Keratinocyte (primary cell): ENCODE data around the gene CHRNB4.

Experiments
- EZH2 ChIP-seq: IDR thresholded peaks from one replicate; pipeline ENCODE4 v1.6.1; 2012; ENCODE audit warnings: inconsistent platforms, mild to moderate bottlenecking, low read length, moderate library complexity
- TF ChIP-seq, protein P1 (sequence below), 3 experiments: IDR thresholded peaks in 1 of 3; conservative IDR thresholded peaks in 1 of 3; optimal IDR thresholded peaks in 1 of 3; 2 replicates in 2 of 3; 3 replicates in 1 of 3; pipeline versions ENCODE3 to v1.5.1; 2011; ENCODE audit warnings: low read length in 3 of 3, mild to moderate bottlenecking in 3 of 3, moderate library complexity in 2 of 3, control low read depth in 1 of 3, inconsistent platforms in 1 of 3; ENCODE audit not compliant: insufficient read depth in 2 of 3; ENCODE audit errors: extremely low read depth in 1 of 3

DNA sequence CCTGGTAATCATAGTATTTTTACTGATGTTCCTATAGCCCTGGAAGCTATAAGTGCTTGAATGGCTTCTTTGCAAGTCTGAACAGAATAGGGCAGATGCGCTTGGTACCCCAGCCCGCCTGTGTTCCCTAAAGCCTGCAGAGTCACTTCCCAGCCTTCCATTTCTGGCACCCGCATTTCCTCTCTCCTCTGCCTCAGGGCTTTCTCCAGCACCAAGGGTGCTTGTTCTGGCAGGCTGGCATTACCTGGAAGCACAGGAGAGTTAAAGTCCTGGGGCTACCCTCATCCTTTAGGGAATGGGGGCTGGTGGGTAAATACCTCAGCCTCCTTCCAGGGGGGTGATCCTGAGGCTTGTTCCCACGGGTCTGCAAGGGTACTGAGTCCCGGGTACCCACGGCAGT is 12.8 kb downstream of the CHRNB4 start:
- TF ChIP-seq, protein P1, sequence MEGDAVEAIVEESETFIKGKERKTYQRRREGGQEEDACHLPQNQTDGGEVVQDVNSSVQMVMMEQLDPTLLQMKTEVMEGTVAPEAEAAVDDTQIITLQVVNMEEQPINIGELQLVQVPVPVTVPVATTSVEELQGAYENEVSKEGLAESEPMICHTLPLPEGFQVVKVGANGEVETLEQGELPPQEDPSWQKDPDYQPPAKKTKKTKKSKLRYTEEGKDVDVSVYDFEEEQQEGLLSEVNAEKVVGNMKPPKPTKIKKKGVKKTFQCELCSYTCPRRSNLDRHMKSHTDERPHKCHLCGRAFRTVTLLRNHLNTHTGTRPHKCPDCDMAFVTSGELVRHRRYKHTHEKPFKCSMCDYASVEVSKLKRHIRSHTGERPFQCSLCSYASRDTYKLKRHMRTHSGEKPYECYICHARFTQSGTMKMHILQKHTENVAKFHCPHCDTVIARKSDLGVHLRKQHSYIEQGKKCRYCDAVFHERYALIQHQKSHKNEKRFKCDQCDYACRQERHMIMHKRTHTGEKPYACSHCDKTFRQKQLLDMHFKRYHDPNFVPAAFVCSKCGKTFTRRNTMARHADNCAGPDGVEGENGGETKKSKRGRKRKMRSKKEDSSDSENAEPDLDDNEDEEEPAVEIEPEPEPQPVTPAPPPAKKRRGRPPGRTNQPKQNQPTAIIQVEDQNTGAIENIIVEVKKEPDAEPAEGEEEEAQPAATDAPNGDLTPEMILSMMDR (optimal IDR thresholded peaks at IDR 0.05 in 1 of 3, IDR thresholded peaks at IDR 0.05 in 1 of 3, conservative IDR thresholded peaks at IDR 0.05 in 1 of 3; ENCODE audit: extremely low read depth in 1 of 3, insufficient read depth in 2 of 3, low read length in 3 of 3): no peak
- no peak for TF ChIP-seq EZH2
